Neuron (in vitro differentiated cells): ENCODE results near the gene RNASE11.
"Not testable (repeated sequence)": the region's sequence is repeated elsewhere in the genome, so short reads cannot be mapped to it uniquely, and the experiment has no call there.

ENCODE experiments used
- H2AFZ ChIP-seq: one replicate; pipeline ENCODE4 v1.6.1; 2013; ENCODE audit warnings: low read depth, mild to moderate bottlenecking, inconsistent platforms, low read length, moderate library complexity
- H3K27me3 ChIP-seq: one replicate; pipeline ENCODE4 v1.6.1; 2013; ENCODE audit warnings: low read length; ENCODE audit not compliant: insufficient read depth
- H3K36me3 ChIP-seq: one replicate; pipeline ENCODE4 v1.6.1; 2013; ENCODE audit warnings: low read length; ENCODE audit not compliant: insufficient read depth
- H3K4me1 ChIP-seq: one replicate; pipeline ENCODE4 v1.6.1; 2013; ENCODE audit warnings: low read length; ENCODE audit not compliant: insufficient read depth
- H3K4me3 ChIP-seq: 2 replicates; pipeline ENCODE4 v1.5.1; 2013; ENCODE audit warnings: mild to moderate bottlenecking, low read length, moderate library complexity
- H3K9me3 ChIP-seq: one replicate; pipeline ENCODE4 v1.6.1; 2013; ENCODE audit warnings: low read length

Gene RNASE11

DNA sequence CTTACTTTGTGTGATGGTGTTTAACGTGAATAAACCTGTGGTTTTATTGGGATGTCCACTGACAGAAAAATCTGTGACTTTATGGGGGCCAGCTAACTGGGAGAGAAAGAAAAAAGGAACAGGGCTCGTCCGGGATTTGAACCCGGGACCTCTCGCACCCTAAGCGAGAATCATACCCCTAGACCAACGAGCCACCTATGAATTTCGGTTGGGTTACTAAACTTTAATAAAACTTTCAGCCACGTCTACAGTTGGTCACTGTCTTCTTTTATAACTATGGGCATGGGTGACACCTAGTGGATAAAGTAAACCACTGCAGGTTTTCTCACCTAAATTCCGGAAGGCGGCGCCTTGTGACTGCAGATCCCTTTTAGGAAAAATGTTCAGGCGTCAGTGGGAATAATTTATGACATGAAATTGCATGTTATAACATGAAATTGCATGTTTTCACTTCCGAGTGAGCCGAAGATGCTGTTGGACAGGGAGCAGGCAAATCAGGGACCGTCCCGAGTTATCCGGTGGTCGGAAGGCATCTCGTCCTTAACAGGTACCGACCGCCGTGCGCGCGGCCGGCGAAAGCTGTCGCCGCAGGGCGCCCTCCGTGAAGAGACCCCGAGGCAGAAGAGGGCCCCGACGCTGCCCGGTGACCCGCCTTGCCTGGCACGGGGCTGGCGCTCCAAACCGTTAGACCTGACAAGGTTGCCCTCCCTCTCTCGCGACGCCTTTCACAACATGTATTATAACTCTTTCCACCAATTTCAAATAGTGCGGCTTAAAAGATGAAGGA lies 21.6 kb upstream of the RNASE11 start:
- peaks cover under 1% of the 10 kb centered on the region for H3K4me1 ChIP-seq
- no peaks in the 10 kb centered on the region for H3K27me3 ChIP-seq
- no peaks in the 10 kb centered on the region for H3K9me3 ChIP-seq
- H3K4me3 ChIP-seq: peak overlapping the region; percentile 91
- H3K36me3 ChIP-seq: no peaks in the 10 kb centered on the region
- H2AFZ ChIP-seq: peak overlapping the region; percentile 95

- no peaks in the 10 kb centered on the region for H3K27me3 ChIP-seq
- no peaks in the 10 kb centered on the region for H3K4me1 ChIP-seq
- H3K4me3 ChIP-seq: no peak overlapping the region
- no peaks in the 10 kb centered on the region for H3K36me3 ChIP-seq
- H3K9me3 ChIP-seq: no peaks in the 10 kb centered on the region
- no peak overlapping the region for H2AFZ ChIP-seq
Measured at GRCh38 chr14:20608383-20609110, 20.7 kb upstream of the RNASE11 start.

- Histone ChIP-seq H3K36me3 (no peaks in the 10 kb centered on the region), H3K4me1 (no peaks in the 10 kb centered on the region), H3K4me3 (no peak overlapping the region), H3K27me3 (no peaks in the 10 kb centered on the region), H2AFZ (no peak overlapping the region), H3K9me3 (no peaks in the 10 kb centered on the region)
Measured at GRCh38 chr14:20607617-20608016, 19.8 kb upstream of the RNASE11 start.

DNA sequence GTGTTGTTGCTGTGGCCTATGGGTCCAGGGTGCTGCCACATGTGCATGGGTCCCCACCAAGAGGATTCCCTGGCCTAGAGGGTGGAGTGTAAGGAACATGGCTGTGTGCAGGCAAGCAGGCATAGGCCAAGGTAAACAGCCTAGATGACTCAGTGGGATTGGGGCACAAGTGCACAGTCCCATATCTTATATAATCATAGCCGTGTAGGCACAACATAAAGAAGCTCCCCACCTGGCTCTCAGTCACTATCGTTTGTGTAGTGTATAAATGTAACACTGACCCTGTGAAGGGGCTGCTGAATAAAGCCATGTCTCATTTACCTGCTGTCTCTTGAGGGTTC lies 19.1 kb upstream of the RNASE11 start:
- Histone ChIP-seq H2AFZ (no peak overlapping the region), H3K36me3 (no peaks in the 10 kb centered on the region), H3K4me3 (no peak overlapping the region), H3K4me1 (no peaks in the 10 kb centered on the region), H3K27me3 (no peaks in the 10 kb centered on the region), H3K9me3 (no peaks in the 10 kb centered on the region)

GRCh38 chr14:20606190-20606901 lies 18.5 kb upstream of the RNASE11 start:
- H3K4me3 ChIP-seq: no peak overlapping the region
- H2AFZ ChIP-seq: no peak overlapping the region
- no peaks in the 10 kb centered on the region for H3K27me3 ChIP-seq
- H3K9me3 ChIP-seq: no peaks in the 10 kb centered on the region
- H3K36me3 ChIP-seq: no peaks in the 10 kb centered on the region
- no peaks in the 10 kb centered on the region for H3K4me1 ChIP-seq

GRCh38 chr14:20603813-20604690 lies 16.3 kb upstream of the RNASE11 start:
- Histone ChIP-seq H2AFZ (no peak overlapping the region), H3K4me1 (no peaks in the 10 kb centered on the region), H3K4me3 (no peak overlapping the region), H3K27me3 (no peaks in the 10 kb centered on the region), H3K36me3 (no peaks in the 10 kb centered on the region), H3K9me3 (no peaks in the 10 kb centered on the region)

GRCh38 chr14:20602583-20602982 lies 14.8 kb upstream of the RNASE11 start:
- Histone ChIP-seq H3K9me3 (no peaks in the 10 kb centered on the region), H3K4me3 (no peak overlapping the region), H3K4me1 (no peaks in the 10 kb centered on the region), H2AFZ (no peak overlapping the region), H3K36me3 (no peaks in the 10 kb centered on the region), H3K27me3 (no peaks in the 10 kb centered on the region)

DNA sequence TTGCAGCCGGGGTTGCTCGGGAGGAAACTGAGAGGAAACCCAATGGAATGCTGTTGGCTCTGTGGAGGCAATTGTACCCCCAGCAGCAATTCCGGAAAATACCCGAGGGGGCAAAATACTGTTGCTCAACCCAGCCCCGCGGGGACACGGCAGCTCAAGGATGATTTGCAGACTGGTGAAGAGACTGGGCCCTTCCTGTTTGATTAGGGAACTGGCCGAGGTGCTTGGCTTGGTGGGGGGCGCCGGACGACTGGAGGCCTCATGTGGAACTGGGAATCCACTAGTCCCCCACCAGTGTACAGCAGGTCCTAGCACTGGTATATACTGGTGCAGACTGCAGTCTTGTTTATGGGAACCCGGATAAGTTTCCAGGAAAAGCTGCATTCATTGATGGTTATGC lies 13.7 kb upstream of the RNASE11 start:
- H3K27me3 ChIP-seq: no peaks in the 10 kb centered on the region
- no peak overlapping the region for H2AFZ ChIP-seq
- no peaks in the 10 kb centered on the region for H3K4me1 ChIP-seq
- no peak overlapping the region for H3K4me3 ChIP-seq
- H3K9me3 ChIP-seq: no peaks in the 10 kb centered on the region
- no peaks in the 10 kb centered on the region for H3K36me3 ChIP-seq

DNA sequence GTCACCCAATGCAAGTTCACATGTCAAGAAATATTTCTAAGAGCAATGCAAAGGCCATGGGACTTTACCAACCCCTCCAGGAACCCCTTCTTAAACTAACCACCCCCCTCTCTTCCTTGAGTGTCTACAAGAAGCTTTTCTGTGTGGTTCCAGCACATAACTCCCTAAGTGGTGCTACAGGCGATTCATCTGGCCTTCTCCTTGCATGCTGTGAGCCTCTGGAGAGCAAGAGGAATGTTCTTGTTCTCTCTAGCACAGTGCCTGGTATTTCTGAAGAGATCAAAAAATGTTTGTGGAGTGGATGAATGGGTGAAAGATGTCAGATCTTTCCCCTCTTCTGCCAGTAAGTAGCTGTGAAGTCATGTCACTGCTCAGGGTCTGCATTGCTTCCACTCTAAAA lies 9.3 kb upstream of the RNASE11 start:
- H3K4me1 ChIP-seq: no peaks in the 10 kb centered on the region
- no peaks in the 10 kb centered on the region for H3K36me3 ChIP-seq
- H3K9me3 ChIP-seq: no peaks in the 10 kb centered on the region

GRCh38 chr14:20595726-20596125 lies 7.9 kb upstream of the RNASE11 start:
- not testable (repeated sequence) for H3K9me3 ChIP-seq, H3K27me3 ChIP-seq, H3K4me3 ChIP-seq, H2AFZ ChIP-seq, H3K4me1 ChIP-seq, H3K36me3 ChIP-seq

More for the DNA sequence above, 9.3 kb upstream of the RNASE11 start:
- no peaks in the 10 kb centered on the region for H3K27me3 ChIP-seq
- no peak overlapping the region for H2AFZ ChIP-seq
- no peak overlapping the region for H3K4me3 ChIP-seq

DNA sequence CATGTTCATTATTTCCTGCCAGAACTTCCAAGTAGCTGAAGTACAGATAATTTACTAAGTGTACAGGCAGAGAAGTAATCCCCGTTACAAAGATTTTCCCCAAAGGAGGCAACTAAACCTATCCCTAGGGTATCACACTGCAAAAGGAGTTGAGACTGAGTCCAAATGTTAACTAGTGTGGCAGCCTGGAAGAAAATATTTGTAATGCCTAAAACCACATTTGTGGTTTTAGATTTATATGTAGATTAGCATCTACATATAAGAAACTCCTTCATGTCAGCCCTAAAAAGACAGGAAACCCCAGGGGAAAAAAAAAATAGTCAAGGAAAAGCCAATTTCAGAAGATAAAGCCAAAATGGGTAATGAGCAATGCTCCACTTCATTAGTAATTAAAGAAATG lies 4.8 kb upstream of the RNASE11 start:
- H3K4me1 ChIP-seq: no peaks in the 10 kb centered on the region
- H3K9me3 ChIP-seq: no peaks in the 10 kb centered on the region
- H3K4me3 ChIP-seq: no peak overlapping the region
- H3K36me3 ChIP-seq: no peaks in the 10 kb centered on the region
- no peak overlapping the region for H2AFZ ChIP-seq
- peaks cover 3% of the 10 kb centered on the region for H3K27me3 ChIP-seq

DNA sequence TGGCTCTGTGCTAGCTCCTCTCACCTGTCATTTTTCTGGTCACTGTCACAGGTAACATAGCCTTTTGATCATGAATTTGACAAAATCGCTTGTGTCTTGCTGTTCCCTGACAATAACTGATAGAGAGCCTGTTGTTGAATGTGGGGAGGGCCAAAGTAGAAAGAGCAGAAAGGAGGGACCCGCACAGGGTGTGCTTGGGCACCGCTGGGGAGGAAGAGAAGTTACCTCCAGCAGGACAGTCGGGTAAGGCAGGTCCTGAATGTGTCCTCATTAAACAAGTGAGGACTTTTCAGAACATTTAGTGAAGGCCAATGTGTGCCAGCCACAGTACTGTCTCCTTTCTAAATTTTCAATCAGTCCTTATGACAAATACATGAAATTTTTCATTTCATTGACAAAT lies 3.4 kb upstream of the RNASE11 start, which contains the start of gene RNASE12:
RNASE12 (minus strand) TSS at position 142 of the 400 bp plus-strand sequence. CDS start 653 bp downstream, outside the sequence.
- Histone ChIP-seq H3K27me3 (peaks cover 4% of the 10 kb centered on the region), H2AFZ (no peak within 1 kb of the TSS), H3K4me3 (no peak within 1 kb of the TSS), H3K9me3 (no peaks in the 10 kb centered on the region), H3K36me3 (no peaks in the 10 kb centered on the region), H3K4me1 (no peaks in the 10 kb centered on the region)
